Neuronal stem cell (in vitro differentiated cells): ENCODE data around the gene MAPKAP1.

ENCODE experiments used
- DNase-seq: peaks from one replicate; pipeline ENCODE4 v3.0.0-alpha.2; 2013; ENCODE audit warnings: low spot score
- H2AFZ ChIP-seq: one replicate; pipeline ENCODE4 v1.6.1; 2013; ENCODE audit warnings: mild to moderate bottlenecking, low read length, inconsistent platforms
- H2AK5ac ChIP-seq: 2 replicates; pipeline ENCODE4 v1.6.1; 2013; ENCODE audit warnings: low read depth, mild to moderate bottlenecking, inconsistent platforms, low read length, moderate library complexity, mixed read lengths
- H2BK120ac ChIP-seq: 2 replicates; pipeline ENCODE4 v1.6.1; 2013; ENCODE audit warnings: low read depth, mild to moderate bottlenecking, inconsistent platforms, low read length, moderate library complexity, mixed read lengths
- H2BK12ac ChIP-seq: one replicate; pipeline ENCODE4 v1.6.1; 2013; ENCODE audit warnings: low read length, inconsistent platforms
- H2BK15ac ChIP-seq: 2 replicates; pipeline ENCODE4 v1.6.1; 2013; ENCODE audit warnings: mild to moderate bottlenecking, low read length, inconsistent platforms, mixed read lengths
- H2BK5ac ChIP-seq: one replicate; pipeline ENCODE4 v1.6.1; 2013; ENCODE audit warnings: inconsistent platforms, mild to moderate bottlenecking, low read length, moderate library complexity
- H3K14ac ChIP-seq: one replicate; pipeline ENCODE4 v1.6.1; 2013; ENCODE audit warnings: low read length, inconsistent platforms
- H3K18ac ChIP-seq: 2 replicates; pipeline ENCODE4 v1.6.1; 2013; ENCODE audit warnings: low read length, inconsistent platforms
- H3K23ac ChIP-seq: 2 replicates; pipeline ENCODE4 v1.6.1; 2013; ENCODE audit warnings: low read depth, mild to moderate bottlenecking, mixed read lengths, low read length, inconsistent platforms; ENCODE audit not compliant: poor library complexity
- H3K27ac ChIP-seq: replicated peaks from 3 replicates; pipeline ENCODE4 v1.5.1; 2013; ENCODE audit warnings: low read length, inconsistent platforms
- H3K27me3 ChIP-seq, 3 experiments: 2 replicates each; pipeline ENCODE4 v1.6.1; 2013; ENCODE audit warnings: low read length in 3 of 3, mild to moderate bottlenecking in 2 of 3, inconsistent platforms in 1 of 3, low read depth in 1 of 3, mixed read lengths in 1 of 3, moderate library complexity in 1 of 3; ENCODE audit not compliant: control insufficient read depth in 3 of 3, insufficient read depth in 3 of 3
- H3K36me3 ChIP-seq, 2 donors: replicated peaks in 1 of 2; 2 replicates each; pipeline ENCODE4 v1.6.1; 2013; ENCODE audit warnings: low read length in 2 of 2; ENCODE audit not compliant: control insufficient read depth in 2 of 2, insufficient read depth in 2 of 2
- H3K4ac ChIP-seq: 2 replicates; pipeline ENCODE4 v1.6.1; 2013; ENCODE audit warnings: inconsistent platforms, mild to moderate bottlenecking, low read length, moderate library complexity
- H3K4me1 ChIP-seq, 2 donors: 1 replicate in 1 of 2; 2 replicates in 1 of 2; pipeline ENCODE4 v1.6.1; 2013; ENCODE audit warnings: low read length in 2 of 2, low read depth in 1 of 2; ENCODE audit not compliant: control insufficient read depth in 2 of 2, insufficient read depth in 1 of 2
- H3K4me2 ChIP-seq: one replicate; pipeline ENCODE4 v1.6.1; 2013; ENCODE audit warnings: mild to moderate bottlenecking, low read length, inconsistent platforms; ENCODE audit not compliant: insufficient read depth, poor library complexity, severe bottlenecking
- H3K4me3 ChIP-seq, 2 donors: 2 replicates each; pipeline ENCODE4 v1.5.1; 2013; ENCODE audit warnings: low read length in 2 of 2, mild to moderate bottlenecking in 2 of 2, inconsistent platforms in 1 of 2, moderate library complexity in 1 of 2
- H3K79me1 ChIP-seq: one replicate; pipeline ENCODE4 v1.6.1; 2013; ENCODE audit warnings: low read depth, mild to moderate bottlenecking, inconsistent platforms, low read length, moderate library complexity
- H3K9ac ChIP-seq: one replicate; pipeline ENCODE4 v1.6.1; 2013; ENCODE audit warnings: mild to moderate bottlenecking, low read depth, low read length, inconsistent platforms; ENCODE audit not compliant: poor library complexity
- H3K9me3 ChIP-seq, 2 donors: replicated peaks in 1 of 2; 2 replicates each; pipeline versions ENCODE3 to v1.6.1; 2013; ENCODE audit warnings: low read length in 2 of 2, mild to moderate bottlenecking in 2 of 2, inconsistent platforms in 1 of 2, low read depth in 1 of 2, mixed read lengths in 1 of 2, moderate library complexity in 1 of 2; ENCODE audit not compliant: control insufficient read depth in 2 of 2, insufficient read depth in 1 of 2
- H4K8ac ChIP-seq: one replicate; pipeline ENCODE4 v1.6.1; 2013; ENCODE audit warnings: low read depth, mild to moderate bottlenecking, inconsistent platforms, low read length, moderate library complexity
- H4K91ac ChIP-seq: one replicate; pipeline ENCODE4 v1.6.1; 2013; ENCODE audit warnings: low read length, low read depth, mild to moderate bottlenecking, inconsistent platforms; ENCODE audit not compliant: poor library complexity
- WGBS, 2 donors: extraction: QIAGEN DNeasy Blood & Tissue Kit; methylation state at CpG; one replicate each; pipeline ENCODE4 v1.1.7; 2013; ENCODE audit warnings: missing lambda C conversion rate in 2 of 2, mixed read lengths in 1 of 2; ENCODE audit not compliant: insufficient read length in 2 of 2, insufficient replicate concordance in 1 of 2; ENCODE audit errors: extremely low coverage in 2 of 2; 5-methylcytosine and 5-hydroxymethylcytosine counted together

The MAPKAP1 gene

DNA sequence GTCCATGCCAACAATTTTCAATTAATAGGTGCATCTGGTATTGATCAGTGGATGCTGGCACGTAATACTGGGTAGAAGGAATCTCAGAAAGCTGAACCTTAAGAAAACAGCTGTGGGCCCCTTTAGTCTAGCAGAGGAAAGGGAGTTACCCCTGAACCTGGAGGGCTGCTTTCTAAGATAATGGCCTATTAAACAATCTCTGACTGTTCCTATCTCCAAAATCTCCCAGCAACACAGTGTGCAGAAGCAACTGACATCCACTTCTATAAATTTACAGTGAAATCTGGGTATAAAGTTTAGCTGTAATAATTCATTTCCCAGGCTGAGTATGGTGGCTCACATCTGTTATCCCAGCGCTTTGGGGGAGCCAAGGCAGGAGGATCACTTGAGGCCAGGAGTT, 198.8 kb downstream of the MAPKAP1 start:
- DNase-seq: no peak
- no peak overlapping the region for H2AFZ ChIP-seq
- no peak overlapping the region for H3K4me2 ChIP-seq
- H3K4me1 ChIP-seq: peaks cover 4 to 11% of the 10 kb centered on the region in 2 donors
- no peak overlapping the region for H4K8ac ChIP-seq
- H3K36me3 ChIP-seq: no peaks in the 10 kb centered on the region
- no peak overlapping the region for H3K27ac ChIP-seq
- H3K27me3 ChIP-seq: no peaks in the 10 kb centered on the region
- no peak overlapping the region for H2AK5ac ChIP-seq
- H3K18ac ChIP-seq: no peak overlapping the region
- no peak overlapping the region for H3K9ac ChIP-seq
- no peak overlapping the region for H2BK5ac ChIP-seq
- no peak overlapping the region for H3K4ac ChIP-seq
- H3K23ac ChIP-seq: no peak overlapping the region
- no peaks in the 10 kb centered on the region for H3K79me1 ChIP-seq
- no peak overlapping the region for H2BK120ac ChIP-seq
- no CpG with 5 or more reads among the region's 2 CpGs for WGBS, 2 donors
- H3K9me3 ChIP-seq: no peaks in the 10 kb centered on the region
- no peak overlapping the region for H3K14ac ChIP-seq
- no peak overlapping the region for H2BK15ac ChIP-seq
- no peak overlapping the region for H2BK12ac ChIP-seq
- H3K4me3 ChIP-seq: no peak overlapping the region
- H4K91ac ChIP-seq: no peak overlapping the region

DNA sequence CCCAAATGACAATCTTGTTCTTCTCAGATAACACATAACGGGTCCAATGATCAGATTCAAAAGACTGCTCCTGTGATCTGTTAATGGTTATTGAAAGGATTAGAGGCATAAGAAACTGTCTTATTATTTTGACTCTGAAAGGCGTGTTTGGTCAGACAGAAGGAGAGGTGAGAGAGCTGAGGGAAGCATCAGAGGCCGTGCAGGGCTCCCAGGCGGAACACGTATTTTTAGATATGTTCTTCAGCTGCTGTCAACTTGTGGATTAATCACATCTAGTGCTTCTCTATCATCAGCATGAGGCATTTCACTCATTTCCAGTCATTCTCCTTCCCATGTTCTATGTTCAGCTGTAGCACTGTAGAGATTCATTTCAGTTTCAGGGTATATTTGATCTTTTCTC, 199.8 kb downstream of the MAPKAP1 start:
- WGBS, 2 donors: no CpG with 5 or more reads among the region's 5 CpGs
- no peak overlapping the region for H3K4me3 ChIP-seq

DNA sequence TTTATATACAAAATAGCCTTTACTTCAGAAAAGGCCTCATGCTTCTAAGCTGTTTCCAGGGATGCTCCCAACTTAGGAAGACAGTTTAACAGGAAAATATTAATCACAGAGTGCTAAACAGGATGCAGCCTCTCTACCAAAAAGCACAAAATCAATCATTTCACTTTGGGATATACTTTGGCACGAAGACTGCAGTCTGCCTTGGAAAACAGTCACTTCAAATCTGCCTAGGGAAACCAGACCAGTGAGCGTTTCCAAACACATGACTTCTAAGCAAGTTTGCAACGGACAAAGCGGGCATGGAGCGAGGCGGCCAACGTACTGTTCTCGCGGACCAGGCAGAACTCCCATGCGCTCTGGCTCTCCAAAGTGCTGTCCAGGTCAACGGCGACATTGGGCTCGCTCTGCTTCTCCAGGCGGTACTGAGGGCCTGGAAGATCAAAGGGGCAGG, 201.0 kb downstream of the MAPKAP1 start:
- Histone ChIP-seq H2BK12ac (no peak overlapping the region), H3K79me1 (no peaks in the 10 kb centered on the region), H3K4me3 (no peak overlapping the region), H2BK120ac (no peak overlapping the region), H3K9me3 (peaks cover 0 to 6% of the 10 kb centered on the region in 2 donors), H2AK5ac (no peak overlapping the region), H4K91ac (no peak overlapping the region), H3K18ac (no peak overlapping the region), H2BK15ac (no peak overlapping the region), H3K23ac (no peak overlapping the region), H3K9ac (no peak overlapping the region), H4K8ac (no peak overlapping the region), H2AFZ (no peak overlapping the region), H3K14ac (no peak overlapping the region), H3K4ac (no peak overlapping the region), H2BK5ac (no peak overlapping the region), H3K4me2 (no peak overlapping the region), H3K36me3 (no peaks in the 10 kb centered on the region), H3K27me3 (no peaks in the 10 kb centered on the region), H3K27ac (no peak overlapping the region), H3K4me1 (peaks cover 0 to 2% of the 10 kb centered on the region in 2 donors)
- WGBS, 2 donors: no CpG with 5 or more reads among the region's 14 CpGs
- DNase-seq: no peak

More for the DNA sequence above, 199.8 kb downstream of the MAPKAP1 start:
- no peak for DNase-seq
- Histone ChIP-seq H2BK12ac (no peak overlapping the region), H3K9me3 (no peaks in the 10 kb centered on the region), H4K8ac (no peak overlapping the region), H2AFZ (no peak overlapping the region), H3K18ac (no peak overlapping the region), H3K27me3 (no peaks in the 10 kb centered on the region), H3K27ac (no peak overlapping the region), H3K4me1 (peaks cover 3 to 10% of the 10 kb centered on the region in 2 donors), H2BK120ac (no peak overlapping the region), H2BK15ac (no peak overlapping the region), H3K36me3 (no peaks in the 10 kb centered on the region), H3K4ac (no peak overlapping the region), H2BK5ac (no peak overlapping the region), H3K79me1 (no peaks in the 10 kb centered on the region), H2AK5ac (no peak overlapping the region), H4K91ac (no peak overlapping the region), H3K14ac (no peak overlapping the region), H3K4me2 (no peak overlapping the region), H3K9ac (no peak overlapping the region), H3K23ac (no peak overlapping the region)

DNA sequence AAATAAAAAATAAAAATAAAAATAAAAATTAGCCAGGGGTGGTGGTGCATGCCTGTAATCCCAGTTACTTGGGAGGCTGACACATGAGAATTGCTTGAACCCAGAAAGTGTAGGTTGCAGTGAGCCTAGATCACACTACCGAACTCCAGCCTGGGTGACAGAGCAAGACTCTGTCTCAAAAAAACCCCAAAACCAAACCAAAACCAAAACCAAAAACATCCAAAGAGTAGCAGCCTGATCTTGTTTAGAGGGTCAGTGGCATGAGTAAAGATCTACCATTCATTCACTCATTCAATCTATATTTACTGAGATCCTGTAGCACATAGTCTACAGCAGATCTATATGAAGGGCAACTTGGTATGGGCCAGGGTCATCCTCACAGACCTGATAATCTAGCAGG, 202.4 kb downstream of the MAPKAP1 start:
- Histone ChIP-seq H2AK5ac (no peak overlapping the region), H2AFZ (no peak overlapping the region), H4K91ac (no peak overlapping the region), H3K36me3 (no peaks in the 10 kb centered on the region), H2BK5ac (no peak overlapping the region), H3K9ac (no peak overlapping the region), H3K23ac (no peak overlapping the region), H4K8ac (no peak overlapping the region), H3K9me3 (peaks cover 0 to 6% of the 10 kb centered on the region in 2 donors), H3K79me1 (no peaks in the 10 kb centered on the region), H3K14ac (no peak overlapping the region), H2BK15ac (no peak overlapping the region), H3K4me2 (no peak overlapping the region), H3K4me1 (peaks cover 0 to 2% of the 10 kb centered on the region in 2 donors), H3K4ac (no peak overlapping the region), H3K27me3 (no peaks in the 10 kb centered on the region), H3K18ac (no peak overlapping the region), H2BK12ac (no peak overlapping the region), H2BK120ac (no peak overlapping the region), H3K4me3 (no peak overlapping the region), H3K27ac (no peak overlapping the region)
- no CpG with 5 or more reads among the region's 1 CpG for WGBS, 2 donors
- DNase-seq: no peak
